ENCODE results near the gene ARHGAP9.

GRCh38 chr12:57518176-57518919 lies 38.7 kb upstream of the ARHGAP9 start:
- TF ChIP-seq CTCF (IDR thresholded peaks at IDR 0.05) (no peak), POLR2A (IDR thresholded peaks at IDR 0.05) (no peak)
